Eye (tissue), 1 donor: ENCODE data around the gene CDYL2.
A peak's percentile ranks its signal among the peaks of the same experiment; 100 is the strongest.
"Not testable (repeated sequence)": the region's sequence is repeated elsewhere in the genome, so short reads cannot be mapped to it uniquely, and the experiment has no call there.

Experiments used
- DNase-seq: peaks from one replicate; pipeline ENCODE4 v3.0.0-alpha.2; 2015

CDYL2 gene

GRCh38 chr16:80667251-80667560 is 137.2 kb downstream of the CDYL2 start:
- no peak for DNase-seq

- peak; percentile 23 for DNase-seq
Measured at GRCh38 chr16:80666378-80667250, 137.8 kb downstream of the CDYL2 start.

- DNase-seq: no peak
Measured at GRCh38 chr16:80665356-80665755, 139.0 kb downstream of the CDYL2 start.

- no peak for DNase-seq
Measured at GRCh38 chr16:80664786-80665185, 139.6 kb downstream of the CDYL2 start.

GRCh38 chr16:80664226-80664625 is 140.2 kb downstream of the CDYL2 start:
- DNase-seq: peak; percentile 28

GRCh38 chr16:80663078-80663477 is 141.3 kb downstream of the CDYL2 start:
- DNase-seq: no peak

GRCh38 chr16:80659865-80660264 is 144.5 kb downstream of the CDYL2 start:
- no peak for DNase-seq

GRCh38 chr16:80656711-80657150 is 147.7 kb downstream of the CDYL2 start:
- DNase-seq: no peak

GRCh38 chr16:80656161-80656560 is 148.2 kb downstream of the CDYL2 start:
- no peak for DNase-seq

GRCh38 chr16:80655751-80656150 is 148.6 kb downstream of the CDYL2 start:
- DNase-seq: no peak

GRCh38 chr16:80654094-80654862 is 150.1 kb downstream of the CDYL2 start:
- no peak for DNase-seq

- DNase-seq: no peak
Measured at GRCh38 chr16:80652441-80652840, 152.0 kb downstream of the CDYL2 start.

GRCh38 chr16:80650281-80650680 is 154.1 kb downstream of the CDYL2 start:
- DNase-seq: not testable (repeated sequence)

GRCh38 chr16:80640316-80640715 is 164.1 kb downstream of the CDYL2 start:
- DNase-seq: no peak

GRCh38 chr16:80639636-80640035 is 164.8 kb downstream of the CDYL2 start:
- no peak for DNase-seq

- no peak for DNase-seq
Measured at GRCh38 chr16:80637621-80638020, 166.8 kb downstream of the CDYL2 start.

- no peak for DNase-seq
Measured at GRCh38 chr16:80631581-80631980, 172.8 kb downstream of the CDYL2 start.

- no peak for DNase-seq
Measured at GRCh38 chr16:80628254-80628653, 176.1 kb downstream of the CDYL2 start.

- DNase-seq: no peak
Measured at GRCh38 chr16:80627108-80627507, 177.3 kb downstream of the CDYL2 start.

GRCh38 chr16:80623376-80623775 is 181.0 kb downstream of the CDYL2 start:
- DNase-seq: no peak

GRCh38 chr16:80622007-80622406 is 182.4 kb downstream of the CDYL2 start:
- no peak for DNase-seq

GRCh38 chr16:80620736-80621605 is 183.4 kb downstream of the CDYL2 start:
- DNase-seq: peak; percentile 51

- DNase-seq: no peak
Measured at GRCh38 chr16:80619824-80620223, 184.6 kb downstream of the CDYL2 start.
